Endothelial cell of umbilical vein (primary cell): ENCODE data around the gene ARHGAP9. TPM values are rescaled to one million over a fixed set of nuclear protein-coding genes. Genes with fewer than 3 reads are reported as not detected.

ENCODE experiments used
- BruUV-seq: library from RNA; stranded (reverse); fragments of 400-500 nt; replicated peaks from 2 replicates; lab custom pipeline; 2021; lab: Mats Ljungman, UMichigan
- CTCF ChIA-PET: fragments of 300-600, 350-600 bp; sonication (Branson Sonifier 250); formaldehyde crosslinking; loops from one replicate; lab custom pipeline; 2021; ENCODE audit warnings: antibody characterized with exemption, inconsistent platforms; lab: Charles Lee
- POLR2A ChIA-PET: fragments of 300-600, 350-600 bp; sonication (Branson Sonifier 250); formaldehyde crosslinking; loops from one replicate; lab custom pipeline; 2021; ENCODE audit warnings: antibody characterized with exemption, inconsistent platforms; lab: Charles Lee
- DNase-seq: peaks from one replicate; pipeline ENCODE4 v3.0.0-alpha.2; 2011; ENCODE audit warnings: low read depth, low spot score
- FAIRE-seq: peaks from 2 replicates; lab custom pipeline; 2011; peaks lifted over from hg19 to GRCh38; lab: Jason Lieb, UNC
- H2AFZ ChIP-seq: 2 replicates; pipeline ENCODE4 v1.6.0; 2012; ENCODE audit warnings: low read depth, low read length, control low read depth, inconsistent platforms
- H3K27ac ChIP-seq: 2 replicates; pipeline ENCODE4 v1.5.1; 2011; ENCODE audit warnings: low read depth, mild to moderate bottlenecking, control low read depth, low read length, moderate library complexity; ENCODE audit not compliant: insufficient read depth
- H3K27me3 ChIP-seq, 2 experiments: 2 replicates each; pipeline versions ENCODE4 v1.6.0 to v1.6.1; 2011; ENCODE audit warnings: low read length in 2 of 2, mixed read lengths in 1 of 2; ENCODE audit not compliant: control insufficient read depth in 2 of 2, insufficient read depth in 2 of 2
- H3K36me3 ChIP-seq, 2 experiments: 2 replicates in 1 of 2; 3 replicates in 1 of 2; pipeline ENCODE4 v1.5.1; 2011; ENCODE audit warnings: low read length in 2 of 2, mild to moderate bottlenecking in 1 of 2, moderate library complexity in 1 of 2; ENCODE audit not compliant: control insufficient read depth in 2 of 2, insufficient read depth in 2 of 2; ENCODE audit errors: extremely low read depth in 1 of 2
- H3K4me1 ChIP-seq: 3 replicates; pipeline ENCODE4 v1.5.1; 2011; ENCODE audit warnings: mild to moderate bottlenecking, low read length; ENCODE audit not compliant: control insufficient read depth, insufficient read depth; ENCODE audit errors: extremely low read depth
- H3K4me2 ChIP-seq: 2 replicates; pipeline ENCODE4 v1.6.1; 2011; ENCODE audit warnings: low read length, control low read depth, mixed read lengths; ENCODE audit not compliant: insufficient read depth
- H3K4me3 ChIP-seq, 3 experiments: fragments of 200-600 bp in 1 of 3; sonication (generic), shearing (Covaris generic) in 1 of 3; replicated peaks in 1 of 3; 2 replicates each; pipeline ENCODE4 v1.5.1; 2011 to 2016; ENCODE audit warnings: control low read depth in 3 of 3, low read length in 3 of 3, mild to moderate bottlenecking in 2 of 3, inconsistent platforms in 1 of 3, low read depth in 1 of 3, moderate library complexity in 1 of 3; ENCODE audit not compliant: insufficient read depth in 1 of 3
- H3K79me2 ChIP-seq: 2 replicates; pipeline ENCODE4 v1.6.0; 2012; ENCODE audit warnings: low read length, inconsistent platforms; ENCODE audit not compliant: control insufficient read depth, insufficient read depth
- H3K9ac ChIP-seq: replicated peaks from 2 replicates; pipeline ENCODE3; 2011; ENCODE audit warnings: low read length, control low read depth; ENCODE audit not compliant: insufficient read depth; ENCODE audit errors: extremely low read depth
- H3K9me1 ChIP-seq: replicated peaks from 3 replicates; pipeline ENCODE4 v1.6.0; 2011; ENCODE audit warnings: mild to moderate bottlenecking, low read length; ENCODE audit not compliant: control insufficient read depth, insufficient read depth; ENCODE audit errors: extremely low read depth
- H3K9me3 ChIP-seq: replicated peaks from 2 replicates; pipeline ENCODE4 v1.5.1; 2012; ENCODE audit warnings: low read length, inconsistent platforms; ENCODE audit not compliant: control insufficient read depth, insufficient read depth
- H4K20me1 ChIP-seq: replicated peaks from 2 replicates; pipeline ENCODE3; 2011; ENCODE audit warnings: mild to moderate bottlenecking, low read length; ENCODE audit not compliant: control insufficient read depth, insufficient read depth; ENCODE audit errors: extremely low read depth
- EZH2 ChIP-seq: IDR thresholded peaks from 2 replicates; pipeline ENCODE4 v1.6.1; 2012; ENCODE audit warnings: borderline replicate concordance, low read depth, mild to moderate bottlenecking, moderate library complexity, low read length, inconsistent platforms; ENCODE audit not compliant: severe bottlenecking
- FOS ChIP-seq: IDR thresholded peaks from 2 replicates; pipeline ENCODE4 v1.6.1; 2011; ENCODE audit warnings: mild to moderate bottlenecking, low read length, moderate library complexity, borderline replicate concordance; ENCODE audit not compliant: insufficient read depth
- GATA2 ChIP-seq: IDR thresholded peaks from 2 replicates; pipeline ENCODE4 v1.7.0; 2011; ENCODE audit warnings: low read depth, mild to moderate bottlenecking, moderate library complexity, mixed read lengths, low read length; ENCODE audit not compliant: insufficient read length, insufficient read depth
- POLR2A ChIP-seq: IDR thresholded peaks from 2 replicates; pipeline ENCODE4 v1.6.1; 2012; ENCODE audit warnings: low read depth, mild to moderate bottlenecking, control low read depth, low read length
- POLR2AphosphoS5 ChIP-seq: IDR thresholded peaks from 2 replicates; pipeline ENCODE4 v1.6.1; 2012; ENCODE audit warnings: low read depth, mild to moderate bottlenecking, control low read depth, low read length, moderate library complexity; ENCODE audit not compliant: insufficient read depth
- dilution Hi-C: fragments of 300-500 bp; cut with MboI; formaldehyde crosslinking; loops from one replicate; pipeline ENCODE4 v1.15.0; 2019; ENCODE audit warnings: low sequenced_read_pairs; ENCODE audit not compliant: extremely low pct_ligation_motif_present
- intact Hi-C: fragments of 100-400 bp; cut with micrococcal nuclease; formaldehyde crosslinking; loops from one replicate; pipeline ENCODE4 v1.10.0; 2022
- polyA plus RNA-seq, 4 experiments: library from polyadenylated mRNA; depleted of rRNA in 3 of 4; stranded (reverse) in 3 of 4; unstranded in 1 of 4; fragments of >200 nt; gene quantifications; 2 replicates each; pipeline versions ENCODE4 v1.2.1 to v1.2.3, GENCODE V29; 2011 to 2012; ENCODE audit warnings: missing spikeins in 1 of 4
- total RNA-seq: library from RNA; stranded (reverse); gene quantifications from 2 replicates; pipeline ENCODE4 v1.2.3, GENCODE V29; 2021
- TF ChIP-seq, protein P1 (sequence below), 2 donors: IDR thresholded peaks; 1 replicate in 1 of 2; 2 replicates in 1 of 2; pipeline ENCODE4 v1.5.1; 2011; ENCODE audit warnings: low read length in 2 of 2, mild to moderate bottlenecking in 2 of 2, moderate library complexity in 2 of 2, control low read depth in 1 of 2, inconsistent platforms in 1 of 2, low read depth in 1 of 2; ENCODE audit not compliant: insufficient read depth in 1 of 2; ENCODE audit errors: extremely low read depth in 1 of 2

The ARHGAP9 gene
- total and polyA plus RNA-seq, 2 donors (not counting 3 experiments of a cell fraction or from before 2014, with no cell fraction given): 0.25 to 0.38 TPM

DNA sequence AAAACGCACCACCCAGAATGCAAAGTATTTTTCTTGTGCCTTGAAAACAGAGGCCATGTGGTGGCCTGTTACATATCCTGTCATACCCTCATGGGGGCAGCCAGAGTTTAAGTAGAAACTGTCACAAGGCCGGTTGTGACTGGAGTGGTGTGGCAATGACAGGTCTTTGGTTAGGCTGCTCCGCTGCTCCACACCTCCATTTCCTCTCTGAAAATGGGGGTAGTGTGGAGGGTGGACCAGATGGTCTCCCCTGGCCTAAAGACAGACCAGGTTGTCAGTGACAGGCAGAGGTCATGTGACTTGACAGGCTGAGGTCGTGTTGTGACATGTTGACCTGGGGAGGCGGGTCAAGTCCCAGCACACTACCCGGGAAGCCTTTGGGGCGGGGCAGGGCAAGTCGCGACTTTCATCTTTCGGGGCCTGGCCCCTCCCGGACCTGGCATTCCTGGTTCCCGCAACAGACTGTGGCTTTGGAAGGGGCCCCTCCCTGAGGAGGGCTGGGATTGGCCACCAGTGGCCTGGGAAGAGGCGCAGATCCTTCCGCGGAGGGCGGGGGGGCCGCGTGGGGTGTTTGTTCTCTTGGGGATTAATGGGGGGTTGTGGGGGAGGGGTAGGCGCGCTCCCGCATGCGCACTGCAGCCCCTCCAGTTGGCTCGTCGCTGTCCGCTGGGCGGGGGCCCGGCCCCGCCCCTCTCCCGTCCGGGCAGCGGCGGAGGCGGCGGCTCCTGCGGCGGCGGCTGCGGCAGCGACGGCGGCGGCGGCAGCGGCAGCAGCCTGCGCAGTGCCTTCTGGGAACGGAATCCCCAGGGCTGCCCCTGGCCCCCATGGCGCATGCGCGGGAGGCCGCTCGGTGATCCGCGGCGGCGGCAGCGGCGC is 42.6 kb upstream of the ARHGAP9 start, which contains the start of gene MBD6:
Gene MBD6 (plus strand): TSS at position 814 of the 876 bp plus-strand sequence. CDS start 1,480 bp downstream, outside the sequence.
- no peaks in the 10 kb centered on the region for H3K9me3 ChIP-seq
- peak within 1 kb of the TSS; percentile 47 to 83 (median 50) for H3K4me3 ChIP-seq
- ChIA-PET CTCF (no interaction called here), POLR2A (no interaction called here)
- peaks cover 43% of the 10 kb centered on the region for H3K79me2 ChIP-seq
- peak; percentile 87 for FAIRE-seq
- peaks cover 0 to 19% of the 10 kb centered on the region in 2 experiments for H3K36me3 ChIP-seq
- intact Hi-C loops (loop anchor here (5.0 kb wide), 1 partner anchor 35 kb away; the partner anchor contains the start of gene MARS1), dilution Hi-C loops (no loop called here)
- peak within 1 kb of the TSS; percentile 70 for H3K27ac ChIP-seq
- no peaks in the 10 kb centered on the region for H3K27me3 ChIP-seq
- H3K9ac ChIP-seq: peak within 1 kb of the TSS; percentile 75
- H3K9me1 ChIP-seq: no peaks in the 10 kb centered on the region
- peak within 1 kb of the TSS; percentile 6 for H2AFZ ChIP-seq
- TF ChIP-seq POLR2A (peak; percentile 60), POLR2AphosphoS5 (peak; percentile 69), EZH2 (no peak), GATA2 (no peak), FOS (no peak)
- TF ChIP-seq, protein P1, sequence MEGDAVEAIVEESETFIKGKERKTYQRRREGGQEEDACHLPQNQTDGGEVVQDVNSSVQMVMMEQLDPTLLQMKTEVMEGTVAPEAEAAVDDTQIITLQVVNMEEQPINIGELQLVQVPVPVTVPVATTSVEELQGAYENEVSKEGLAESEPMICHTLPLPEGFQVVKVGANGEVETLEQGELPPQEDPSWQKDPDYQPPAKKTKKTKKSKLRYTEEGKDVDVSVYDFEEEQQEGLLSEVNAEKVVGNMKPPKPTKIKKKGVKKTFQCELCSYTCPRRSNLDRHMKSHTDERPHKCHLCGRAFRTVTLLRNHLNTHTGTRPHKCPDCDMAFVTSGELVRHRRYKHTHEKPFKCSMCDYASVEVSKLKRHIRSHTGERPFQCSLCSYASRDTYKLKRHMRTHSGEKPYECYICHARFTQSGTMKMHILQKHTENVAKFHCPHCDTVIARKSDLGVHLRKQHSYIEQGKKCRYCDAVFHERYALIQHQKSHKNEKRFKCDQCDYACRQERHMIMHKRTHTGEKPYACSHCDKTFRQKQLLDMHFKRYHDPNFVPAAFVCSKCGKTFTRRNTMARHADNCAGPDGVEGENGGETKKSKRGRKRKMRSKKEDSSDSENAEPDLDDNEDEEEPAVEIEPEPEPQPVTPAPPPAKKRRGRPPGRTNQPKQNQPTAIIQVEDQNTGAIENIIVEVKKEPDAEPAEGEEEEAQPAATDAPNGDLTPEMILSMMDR (IDR thresholded peaks at IDR 0.05; ENCODE audit: extremely low read depth in 1 of 2, insufficient read depth in 1 of 2, low read depth in 1 of 2, low read length in 2 of 2): no peak
- peak within 1 kb of the TSS; percentile 81 for H3K4me2 ChIP-seq
- H3K4me1 ChIP-seq: peaks cover 41% of the 10 kb centered on the region
- no TSS peak for BruUV-seq
- peak; percentile 89 for DNase-seq
- no peaks in the 10 kb centered on the region for H4K20me1 ChIP-seq
